Osteocyte (in vitro differentiated cells): Measurements from ENCODE around the gene MAEA. TPM values are rescaled to one million over a fixed set of nuclear protein-coding genes. Genes with fewer than 3 reads are reported as not detected.

Experiments
- DNase-seq: peaks from one replicate; pipeline ENCODE4 v3.0.0; 2021; ENCODE audit warnings: mixed read lengths; ENCODE audit not compliant: unreplicated experiment; ENCODE audit errors: extremely low spot score
- H3K27ac Mint-ChIP-seq: one replicate; pipeline ENCODE4 v1.8.0; 2021; ENCODE audit warnings: mild to moderate bottlenecking, mixed read lengths; ENCODE audit not compliant: unreplicated experiment
- H3K27me3 Mint-ChIP-seq: one replicate; pipeline ENCODE4 v1.8.0; 2021; ENCODE audit warnings: mixed read lengths; ENCODE audit not compliant: unreplicated experiment
- H3K36me3 Mint-ChIP-seq: one replicate; pipeline ENCODE4 v1.8.0; 2021; ENCODE audit warnings: mixed read lengths; ENCODE audit not compliant: unreplicated experiment
- H3K4me1 Mint-ChIP-seq: one replicate; pipeline ENCODE4 v1.8.0; 2021; ENCODE audit warnings: mixed read lengths; ENCODE audit not compliant: unreplicated experiment
- H3K4me3 Mint-ChIP-seq: one replicate; pipeline ENCODE4 v1.8.0; 2021; ENCODE audit warnings: mild to moderate bottlenecking, moderate library complexity, mixed read lengths; ENCODE audit not compliant: unreplicated experiment
- H3K9me3 Mint-ChIP-seq: one replicate; pipeline ENCODE4 v1.8.0; 2021; ENCODE audit warnings: mixed read lengths; ENCODE audit not compliant: unreplicated experiment
- CTCF ChIP-seq: fragments of 200-600 bp; sonication (generic); IDR thresholded peaks from 2 replicates; pipeline ENCODE4 v1.5.0; 2021; ENCODE audit warnings: antibody characterized with exemption, mild to moderate bottlenecking, moderate library complexity
- total RNA-seq: library from RNA; stranded (reverse); gene quantifications from 2 replicates; pipeline ENCODE4 v1.2.1, GENCODE V29; 2021

MAEA gene
- total RNA-seq, 1 donor from 2014 or later: 62.9 TPM

GRCh38 chr4:1293991-1294390 lies 4.3 kb downstream of the MAEA start:
- H3K27ac Mint-ChIP-seq: peak overlapping the region; percentile 34
- peak; percentile 75 for DNase-seq
- TF ChIP-seq CTCF: no peak
- H3K4me3 Mint-ChIP-seq: no peak overlapping the region
- H3K36me3 Mint-ChIP-seq: peaks cover 2% of the 10 kb centered on the region
- H3K27me3 Mint-ChIP-seq: no peaks in the 10 kb centered on the region
- peaks cover 48% of the 10 kb centered on the region for H3K4me1 Mint-ChIP-seq
- H3K9me3 Mint-ChIP-seq: no peaks in the 10 kb centered on the region

- peaks cover 47% of the 10 kb centered on the region for H3K4me1 Mint-ChIP-seq
- peak; percentile 82 for DNase-seq
- no peak overlapping the region for H3K27ac Mint-ChIP-seq
- no peaks in the 10 kb centered on the region for H3K27me3 Mint-ChIP-seq
- H3K4me3 Mint-ChIP-seq: no peak overlapping the region
- H3K9me3 Mint-ChIP-seq: no peaks in the 10 kb centered on the region
- H3K36me3 Mint-ChIP-seq: peaks cover 2% of the 10 kb centered on the region
- no peak for TF ChIP-seq CTCF
Observed at GRCh38 chr4:1294424-1294823, 4.7 kb downstream of the MAEA start.

GRCh38 chr4:1294891-1295290 lies 5.2 kb downstream of the MAEA start:
- Mint-ChIP-seq H3K4me3 (no peak overlapping the region), H3K27ac (peak overlapping the region; percentile 18), H3K9me3 (no peaks in the 10 kb centered on the region), H3K36me3 (peaks cover 5% of the 10 kb centered on the region), H3K4me1 (peaks cover 47% of the 10 kb centered on the region), H3K27me3 (no peaks in the 10 kb centered on the region)
- TF ChIP-seq CTCF: no peak
- DNase-seq: peak; percentile 53

GRCh38 chr4:1295405-1296055 lies 5.8 kb downstream of the MAEA start:
- no peak for TF ChIP-seq CTCF
- Mint-ChIP-seq H3K9me3 (no peaks in the 10 kb centered on the region), H3K27me3 (no peaks in the 10 kb centered on the region), H3K4me1 (peaks cover 47% of the 10 kb centered on the region), H3K36me3 (peaks cover 7% of the 10 kb centered on the region), H3K4me3 (no peak overlapping the region), H3K27ac (peak overlapping the region; percentile 18)
- DNase-seq: peak; percentile 75

- H3K4me1 Mint-ChIP-seq: peaks cover 37% of the 10 kb centered on the region
- no peak for TF ChIP-seq CTCF
- no peak for DNase-seq
- H3K9me3 Mint-ChIP-seq: no peaks in the 10 kb centered on the region
- H3K27me3 Mint-ChIP-seq: no peaks in the 10 kb centered on the region
- H3K4me3 Mint-ChIP-seq: no peak overlapping the region
- H3K36me3 Mint-ChIP-seq: peaks cover 15% of the 10 kb centered on the region
- H3K27ac Mint-ChIP-seq: peak overlapping the region; percentile 57
Observed at GRCh38 chr4:1296324-1297022, 6.8 kb downstream of the MAEA start.
